HepG2 (cell line): ENCODE data around the gene DMPK. TPM values are rescaled to one million over a fixed set of nuclear protein-coding genes. Genes with fewer than 3 reads are reported as not detected.
A peak's percentile ranks its signal among the peaks of the same experiment; 100 is the strongest.

Experiments used
- BCL6 ChIP-seq: IDR thresholded peaks from 2 replicates; pipeline ENCODE4 v1.6.1; 2016; ENCODE audit warnings: missing genetic modification reagents, missing compliant biosample characterization
- DMAP1 ChIP-seq: IDR thresholded peaks from 2 replicates; pipeline ENCODE4 v1.6.1; 2016
- GABPB1 ChIP-seq: IDR thresholded peaks from 2 replicates; pipeline ENCODE4 v1.6.1; 2016; ENCODE audit warnings: mild to moderate bottlenecking, missing genetic modification reagents, moderate library complexity, missing compliant biosample characterization
- KAT7 ChIP-seq: IDR thresholded peaks from 2 replicates; pipeline ENCODE4 v1.6.1; 2018; ENCODE audit warnings: borderline replicate concordance, missing compliant biosample characterization
- NFIB ChIP-seq: sonication (generic); formaldehyde crosslinking; IDR thresholded peaks from 2 replicates; pipeline ENCODE4 v1.9.0; 2021; ENCODE audit warnings: missing genetic modification reagents, mild to moderate bottlenecking, borderline replicate concordance
- NR1H2 ChIP-seq: sonication (generic); formaldehyde crosslinking; IDR thresholded peaks from 2 replicates; pipeline ENCODE4 v1.8.1; 2022; ENCODE audit warnings: low read depth, missing genetic modification reagents, borderline replicate concordance
- NR2C2 ChIP-seq: sonication (generic); formaldehyde crosslinking; IDR thresholded peaks from 2 replicates; pipeline ENCODE4 v1.4.0; 2020; ENCODE audit warnings: missing genetic modification reagents, mild to moderate bottlenecking, moderate library complexity, borderline replicate concordance
- RARA ChIP-seq: IDR thresholded peaks from 2 replicates; pipeline ENCODE4 v1.6.1; 2016; ENCODE audit warnings: missing genetic modification reagents, missing compliant biosample characterization
- TCF7 ChIP-seq: sonication (generic); IDR thresholded peaks from 2 replicates; pipeline ENCODE4 v1.6.1; 2016; ENCODE audit warnings: antibody characterized with exemption, low read depth
- ZBTB42 ChIP-seq: sonication (generic); formaldehyde crosslinking; IDR thresholded peaks from 2 replicates; pipeline ENCODE4 v1.5.0; 2020; ENCODE audit warnings: mild to moderate bottlenecking, missing genetic modification reagents
- ZNF333 ChIP-seq: sonication (generic); formaldehyde crosslinking; IDR thresholded peaks from 2 replicates; pipeline ENCODE4 v1.4.0; 2020; ENCODE audit warnings: mild to moderate bottlenecking, missing genetic modification reagents, borderline replicate concordance
- ZNF644 ChIP-seq: IDR thresholded peaks from 2 replicates; pipeline ENCODE4 v1.6.1; 2016; ENCODE audit warnings: low read depth
- polyA plus RNA-seq, 8 experiments: library from polyadenylated mRNA; depleted of rRNA in 3 of 8; stranded (reverse) in 7 of 8; unstranded in 1 of 8; fragments of >200 nt; fragmentation: Illumina TruSeq in 4 of 8; extraction: Trizol in 4 of 8; gene quantifications; 2 replicates each; pipeline versions ENCODE4 v1.2.1 to v1.2.3, GENCODE V29; 2011 to 2016; ENCODE audit warnings: low read depth in 4 of 8, missing spikeins in 1 of 8, mixed read lengths in 1 of 8; ENCODE audit not compliant: insufficient read depth in 1 of 8
- total RNA-seq, 5 experiments: library from RNA; depleted of rRNA; stranded (reverse); fragments of >200 nt; fragmentation: Illumina TruSeq; extraction: Trizol; gene quantifications; 2 replicates each; pipeline ENCODE4 v1.2.3, GENCODE V29; 2016; ENCODE audit warnings: low read depth in 1 of 5
- TF ChIP-seq, protein P1 (sequence below): conservative IDR thresholded peaks from 2 replicates; pipeline ENCODE4 v1.6.1; 2018; ENCODE audit warnings: missing genetic modification reagents
- TF ChIP-seq, protein P2 (sequence below): sonication (generic); formaldehyde crosslinking; IDR thresholded peaks from 2 replicates; pipeline ENCODE4; 2020; ENCODE audit warnings: missing genetic modification reagents, mild to moderate bottlenecking, borderline replicate concordance

The DMPK gene
- total and polyA plus RNA-seq, 2 of the 13 experiments (the other 11 are each of a cell fraction or from before 2014, with no cell fraction given), result 5.3 to 8.8 TPM

DNA sequence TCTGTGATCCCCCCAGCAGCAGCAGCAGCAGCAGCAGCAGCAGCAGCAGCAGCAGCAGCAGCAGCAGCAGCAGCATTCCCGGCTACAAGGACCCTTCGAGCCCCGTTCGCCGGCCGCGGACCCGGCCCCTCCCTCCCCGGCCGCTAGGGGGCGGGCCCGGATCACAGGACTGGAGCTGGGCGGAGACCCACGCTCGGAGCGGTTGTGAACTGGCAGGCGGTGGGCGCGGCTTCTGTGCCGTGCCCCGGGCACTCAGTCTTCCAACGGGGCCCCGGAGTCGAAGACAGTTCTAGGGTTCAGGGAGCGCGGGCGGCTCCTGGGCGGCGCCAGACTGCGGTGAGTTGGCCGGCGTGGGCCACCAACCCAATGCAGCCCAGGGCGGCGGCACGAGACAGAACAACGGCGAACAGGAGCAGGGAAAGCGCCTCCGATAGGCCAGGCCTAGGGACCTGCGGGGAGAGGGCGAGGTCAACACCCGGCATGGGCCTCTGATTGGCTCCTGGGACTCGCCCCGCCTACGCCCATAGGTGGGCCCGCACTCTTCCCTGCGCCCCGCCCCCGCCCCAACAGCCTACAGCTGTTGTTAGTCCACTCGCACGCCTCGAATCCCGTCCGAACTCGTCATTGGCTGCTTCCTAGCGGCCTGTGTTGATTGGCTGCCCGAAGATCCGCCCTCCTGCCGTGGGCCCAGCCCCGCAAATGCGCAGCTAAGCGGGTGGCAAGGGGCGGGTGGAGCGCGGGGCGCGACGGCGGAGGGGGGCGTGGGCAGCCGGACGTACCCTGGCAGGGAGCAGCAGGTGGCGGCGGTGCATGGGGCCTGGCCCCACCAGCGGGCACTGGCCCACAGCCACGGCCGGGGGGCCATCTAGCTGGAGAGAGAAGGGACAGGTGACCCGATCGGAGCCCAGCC is 11.8 kb downstream of the DMPK start (continued):
- TF ChIP-seq KAT7 (CRISPR knock-in tag) (peak; percentile 81; the same call in 1 of the 2 replicates), NFIB (CRISPR knock-in tag) (no peak), GABPB1 (CRISPR knock-in tag) (peak; percentile 78), NR2C2 (CRISPR knock-in tag) (peak; percentile 78), ZBTB42 (CRISPR knock-in tag) (peak; percentile 66; the same call in 1 of the 2 replicates), RARA (no peak), NR1H2 (CRISPR knock-in tag) (no peak), TCF7 (no peak), DMAP1 (CRISPR knock-in tag) (peak; percentile 72; the same call in 1 of the 2 replicates), BCL6 (CRISPR knock-in tag) (no peak; the same call in 1 of the 2 replicates), ZNF644 (no peak), ZNF333 (CRISPR knock-in tag) (no peak)
- TF ChIP-seq, protein P1, sequence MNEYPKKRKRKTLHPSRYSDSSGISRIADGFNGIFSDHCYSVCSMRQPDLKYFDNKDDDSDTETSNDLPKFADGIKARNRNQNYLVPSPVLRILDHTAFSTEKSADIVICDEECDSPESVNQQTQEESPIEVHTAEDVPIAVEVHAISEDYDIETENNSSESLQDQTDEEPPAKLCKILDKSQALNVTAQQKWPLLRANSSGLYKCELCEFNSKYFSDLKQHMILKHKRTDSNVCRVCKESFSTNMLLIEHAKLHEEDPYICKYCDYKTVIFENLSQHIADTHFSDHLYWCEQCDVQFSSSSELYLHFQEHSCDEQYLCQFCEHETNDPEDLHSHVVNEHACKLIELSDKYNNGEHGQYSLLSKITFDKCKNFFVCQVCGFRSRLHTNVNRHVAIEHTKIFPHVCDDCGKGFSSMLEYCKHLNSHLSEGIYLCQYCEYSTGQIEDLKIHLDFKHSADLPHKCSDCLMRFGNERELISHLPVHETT (CRISPR knock-in tag), result no peak; the same call in 1 of the 2 replicates
- TF ChIP-seq, protein P2, sequence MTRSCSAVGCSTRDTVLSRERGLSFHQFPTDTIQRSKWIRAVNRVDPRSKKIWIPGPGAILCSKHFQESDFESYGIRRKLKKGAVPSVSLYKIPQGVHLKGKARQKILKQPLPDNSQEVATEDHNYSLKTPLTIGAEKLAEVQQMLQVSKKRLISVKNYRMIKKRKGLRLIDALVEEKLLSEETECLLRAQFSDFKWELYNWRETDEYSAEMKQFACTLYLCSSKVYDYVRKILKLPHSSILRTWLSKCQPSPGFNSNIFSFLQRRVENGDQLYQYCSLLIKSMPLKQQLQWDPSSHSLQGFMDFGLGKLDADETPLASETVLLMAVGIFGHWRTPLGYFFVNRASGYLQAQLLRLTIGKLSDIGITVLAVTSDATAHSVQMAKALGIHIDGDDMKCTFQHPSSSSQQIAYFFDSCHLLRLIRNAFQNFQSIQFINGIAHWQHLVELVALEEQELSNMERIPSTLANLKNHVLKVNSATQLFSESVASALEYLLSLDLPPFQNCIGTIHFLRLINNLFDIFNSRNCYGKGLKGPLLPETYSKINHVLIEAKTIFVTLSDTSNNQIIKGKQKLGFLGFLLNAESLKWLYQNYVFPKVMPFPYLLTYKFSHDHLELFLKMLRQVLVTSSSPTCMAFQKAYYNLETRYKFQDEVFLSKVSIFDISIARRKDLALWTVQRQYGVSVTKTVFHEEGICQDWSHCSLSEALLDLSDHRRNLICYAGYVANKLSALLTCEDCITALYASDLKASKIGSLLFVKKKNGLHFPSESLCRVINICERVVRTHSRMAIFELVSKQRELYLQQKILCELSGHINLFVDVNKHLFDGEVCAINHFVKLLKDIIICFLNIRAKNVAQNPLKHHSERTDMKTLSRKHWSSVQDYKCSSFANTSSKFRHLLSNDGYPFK (CRISPR knock-in tag), result peak; percentile 73; the same call in 1 of the 2 replicates
